HG03103 (cell line): ENCODE measurements around the gene CCRL2.
"Not testable (repeated sequence)": the region's sequence is repeated elsewhere in the genome, so short reads cannot be mapped to it uniquely, and the experiment has no call there.

Source experiments
- ATAC-seq: cut with Tn5 transposase; IDR thresholded peaks from one replicate; pipeline ENCODE4 v1.9.1; 2021; ENCODE audit warnings: low read depth; ENCODE audit not compliant: unreplicated experiment

CCRL2 gene

GRCh38 chr3:46378426-46378942, 28.6 kb upstream of the CCRL2 start:
- ATAC-seq, result no peak

- no peak for ATAC-seq
Observed at GRCh38 chr3:46380471-46381221, 26.4 kb upstream of the CCRL2 start.

- no peak for ATAC-seq
Observed at GRCh38 chr3:46381625-46382024, 25.4 kb upstream of the CCRL2 start.

GRCh38 chr3:46383211-46383950, 23.7 kb upstream of the CCRL2 start:
- no peak for ATAC-seq

GRCh38 chr3:46383951-46384330, 23.1 kb upstream of the CCRL2 start:
- ATAC-seq, result no peak

GRCh38 chr3:46386205-46386604, 20.9 kb upstream of the CCRL2 start:
- no peak for ATAC-seq

GRCh38 chr3:46388847-46389246, 18.2 kb upstream of the CCRL2 start:
- not testable (repeated sequence) for ATAC-seq

GRCh38 chr3:46389306-46389705, 17.8 kb upstream of the CCRL2 start:
- no peak for ATAC-seq

GRCh38 chr3:46391526-46391925, 15.5 kb upstream of the CCRL2 start:
- ATAC-seq, result not testable (repeated sequence)

- no peak for ATAC-seq
Observed at GRCh38 chr3:46393011-46393410, 14.0 kb upstream of the CCRL2 start.

GRCh38 chr3:46393554-46394434, 13.3 kb upstream of the CCRL2 start:
- ATAC-seq, result no peak

- no peak for ATAC-seq
Observed at GRCh38 chr3:46395210-46395661, 11.8 kb upstream of the CCRL2 start.

- ATAC-seq, result no peak
Observed at GRCh38 chr3:46395766-46396530, 11.1 kb upstream of the CCRL2 start.

- ATAC-seq, result no peak
Observed at GRCh38 chr3:46397111-46397510, 9.9 kb upstream of the CCRL2 start.

GRCh38 chr3:46398186-46398955, 8.7 kb upstream of the CCRL2 start:
- ATAC-seq, result no peak

GRCh38 chr3:46399098-46399497, 8.0 kb upstream of the CCRL2 start:
- ATAC-seq, result no peak

GRCh38 chr3:46399557-46399956, 7.5 kb upstream of the CCRL2 start:
- no peak for ATAC-seq

GRCh38 chr3:46400000-46400734, 6.9 kb upstream of the CCRL2 start:
- ATAC-seq, result no peak

GRCh38 chr3:46400846-46401245, 6.2 kb upstream of the CCRL2 start:
- ATAC-seq, result no peak
